HEK293T (cell line): ENCODE results near the gene MTERF4.

Experiments used
- CTCF ChIA-PET: fragments of 350-600 bp; formaldehyde crosslinking; extraction: SDS; loops from one replicate; lab custom pipeline; 2021; ENCODE audit warnings: antibody characterized with exemption, inconsistent platforms; lab: Yijun Ruan, JAX
- POLR2A ChIA-PET: fragments of 350-600 bp; formaldehyde crosslinking; extraction: SDS; loops from one replicate; lab custom pipeline; 2020; ENCODE audit warnings: antibody characterized with exemption, inconsistent platforms; lab: Yijun Ruan, JAX
- DNase-seq: peaks from one replicate; pipeline ENCODE4 v3.0.0; 2012; ENCODE audit warnings: mixed read lengths; ENCODE audit errors: extremely low spot score
- BHLHE40 ChIP-seq: fragments of 450-650 bp; IDR thresholded peaks from 2 replicates; pipeline ENCODE4 v1.6.1; 2016; ENCODE audit warnings: mild to moderate bottlenecking, moderate library complexity, borderline replicate concordance
- CTBP1 ChIP-seq: fragments of 450-650 bp; IDR thresholded peaks from 2 replicates; pipeline ENCODE4 v1.6.1; 2016; ENCODE audit warnings: borderline replicate concordance
- ELF4 ChIP-seq: fragments of 450-650 bp; IDR thresholded peaks from 2 replicates; pipeline ENCODE4 v1.6.1; 2017; ENCODE audit warnings: antibody characterized with exemption
- FOXA1 ChIP-seq: fragments of 450-650 bp; IDR thresholded peaks from 2 replicates; pipeline ENCODE4 v1.6.1; 2016; ENCODE audit warnings: mild to moderate bottlenecking
- FOXK2 ChIP-seq: fragments of 450-650 bp; IDR thresholded peaks from 2 replicates; pipeline ENCODE4 v1.6.1; 2016; ENCODE audit warnings: mild to moderate bottlenecking
- FOXM1 ChIP-seq: fragments of 450-650 bp; IDR thresholded peaks from 2 replicates; pipeline ENCODE4 v1.6.1; 2017; ENCODE audit warnings: mild to moderate bottlenecking, borderline replicate concordance
- L3MBTL2 ChIP-seq: fragments of 450-650 bp; conservative IDR thresholded peaks from 2 replicates; pipeline ENCODE4 v1.6.1; 2016; ENCODE audit warnings: mild to moderate bottlenecking
- LEF1 ChIP-seq: fragments of 450-650 bp; IDR thresholded peaks from 2 replicates; pipeline ENCODE4 v1.6.1; 2017; ENCODE audit warnings: mild to moderate bottlenecking, borderline replicate concordance
- NFRKB ChIP-seq: fragments of 450-650 bp; IDR thresholded peaks from 2 replicates; pipeline ENCODE4 v1.6.1; 2016; ENCODE audit warnings: mild to moderate bottlenecking, moderate library complexity
- SP1 ChIP-seq: fragments of 450-650 bp; IDR thresholded peaks from 2 replicates; pipeline ENCODE4 v1.6.1; 2017
- SUZ12 ChIP-seq: fragments of 450-650 bp; IDR thresholded peaks from 2 replicates; pipeline ENCODE4 v1.6.1; 2016; ENCODE audit warnings: mild to moderate bottlenecking
- TARDBP ChIP-seq: fragments of 450-650 bp; IDR thresholded peaks from 2 replicates; pipeline ENCODE4 v1.6.1; 2016
- ZNF384 ChIP-seq: fragments of 450-650 bp; IDR thresholded peaks from 2 replicates; pipeline ENCODE4 v1.6.1; 2016
- TF ChIP-seq, protein P1 (sequence below): fragments of 450-650 bp; IDR thresholded peaks from 2 replicates; pipeline ENCODE4 v1.6.1; 2016

The MTERF4 gene

DNA sequence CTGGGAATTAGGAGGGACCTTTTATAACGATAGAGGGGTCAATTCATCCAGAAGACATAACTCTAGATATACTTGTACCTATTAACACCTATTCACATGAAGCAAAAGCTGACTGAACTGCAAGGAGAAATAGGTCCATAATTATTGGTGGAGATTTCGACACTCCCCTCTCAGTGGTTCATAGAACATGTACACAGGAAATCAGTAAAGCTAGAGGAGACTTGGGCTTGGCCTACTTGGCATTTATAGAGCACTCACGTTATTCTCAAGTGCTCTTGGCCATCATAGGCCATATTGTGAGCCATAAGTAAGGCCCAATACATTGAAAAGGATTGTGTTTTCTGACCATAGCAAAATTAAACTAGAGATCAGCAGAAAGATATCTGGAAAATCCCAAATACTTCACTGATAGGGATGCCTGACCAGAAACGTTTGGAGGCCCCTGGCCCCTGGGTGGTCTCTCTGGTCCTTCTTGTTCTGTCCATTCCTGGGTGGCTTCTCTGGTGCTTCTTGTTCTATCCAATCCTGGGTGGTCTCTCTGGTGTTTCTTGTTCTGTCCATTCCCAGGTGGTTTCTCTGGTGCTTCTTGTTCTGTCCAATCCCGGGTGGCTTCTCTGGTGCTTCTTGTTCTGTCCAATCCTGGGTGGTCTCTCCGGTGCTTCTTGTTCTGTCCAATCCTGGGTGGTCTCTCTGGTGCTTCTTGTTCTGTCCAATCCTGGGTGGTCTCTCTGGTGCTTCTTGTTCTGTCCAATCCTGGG lies 54.7 kb downstream of the MTERF4 start:
- no peak for DNase-seq
- ChIA-PET POLR2A (no interaction called here), CTCF (no interaction called here)
- TF ChIP-seq FOXM1 (no peak), FOXA1 (no peak), BHLHE40 (no peak), LEF1 (no peak), FOXK2 (no peak), L3MBTL2 (no peak), SP1 (no peak), ELF4 (no peak), NFRKB (no peak), SUZ12 (no peak), TARDBP (no peak), ZNF384 (no peak), CTBP1 (no peak)
- TF ChIP-seq, protein P1, sequence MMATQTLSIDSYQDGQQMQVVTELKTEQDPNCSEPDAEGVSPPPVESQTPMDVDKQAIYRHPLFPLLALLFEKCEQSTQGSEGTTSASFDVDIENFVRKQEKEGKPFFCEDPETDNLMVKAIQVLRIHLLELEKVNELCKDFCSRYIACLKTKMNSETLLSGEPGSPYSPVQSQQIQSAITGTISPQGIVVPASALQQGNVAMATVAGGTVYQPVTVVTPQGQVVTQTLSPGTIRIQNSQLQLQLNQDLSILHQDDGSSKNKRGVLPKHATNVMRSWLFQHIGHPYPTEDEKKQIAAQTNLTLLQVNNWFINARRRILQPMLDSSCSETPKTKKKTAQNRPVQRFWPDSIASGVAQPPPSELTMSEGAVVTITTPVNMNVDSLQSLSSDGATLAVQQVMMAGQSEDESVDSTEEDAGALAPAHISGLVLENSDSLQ: no peak
